Esophagus squamous epithelium (tissue), 5 donors: Measurements from ENCODE around the gene AKR1C3. TPM values are rescaled to one million over a fixed set of nuclear protein-coding genes. Genes with fewer than 3 reads are reported as not detected.
A peak's percentile ranks its signal among the peaks of the same experiment; 100 is the strongest.

Experiments
- DNase-seq: peaks from one replicate; lab custom pipeline; 2025; lab: John Stamatoyannopoulos, UW
- H3K27ac ChIP-seq, 4 donors: fragments of 200-600 bp; sonication (generic); one replicate each; pipeline ENCODE4 v1.5.1; 2016 to 2019; ENCODE audit warnings: mild to moderate bottlenecking in 1 of 4
- H3K27me3 ChIP-seq, 4 donors: fragments of 200-600 bp; sonication (generic); 1 replicate in 3 of 4; 2 replicates in 1 of 4; pipeline versions ENCODE4 v1.5.1 to v1.6.0; 2017 to 2021; ENCODE audit warnings: antibody characterized with exemption in 1 of 4
- H3K36me3 ChIP-seq, 3 donors: fragments of 200-600 bp; sonication (generic); one replicate each; pipeline ENCODE4 v1.5.1; 2016 to 2019
- H3K4me1 ChIP-seq, 3 donors: fragments of 200-600 bp; sonication (generic); one replicate each; pipeline ENCODE4 v1.5.1; 2017 to 2019
- H3K4me3 ChIP-seq, 4 donors: fragments of 200-600 bp; sonication (generic); 1 replicate in 3 of 4; 2 replicates in 1 of 4; pipeline ENCODE4 v1.5.1; 2016 to 2019; ENCODE audit warnings: mild to moderate bottlenecking in 2 of 4, moderate library complexity in 1 of 4
- H3K9me3 ChIP-seq, 3 donors: fragments of 200-600 bp; sonication (generic); one replicate each; pipeline ENCODE4 v1.5.1; 2016 to 2019
- CTCF ChIP-seq, 6 experiments: fragments of 450-650 bp in 4 of 6; fragments of 200-600 bp in 2 of 6; sonication (generic) in 2 of 6; IDR thresholded peaks; one replicate each; pipeline ENCODE4 v1.5.1; 2016 to 2019; ENCODE audit warnings: antibody characterized with exemption in 6 of 6, mild to moderate bottlenecking in 4 of 6, moderate library complexity in 4 of 6
- POLR2A ChIP-seq, 4 donors: fragments of 450-650 bp; IDR thresholded peaks; one replicate each; pipeline ENCODE4 v1.6.1; 2017; ENCODE audit warnings: antibody characterized with exemption in 4 of 4, mild to moderate bottlenecking in 4 of 4, moderate library complexity in 3 of 4
- WGBS, 2 donors: methylation state at CpG; one replicate each; pipeline ENCODE4 v1.1.5; 2018; 5-methylcytosine and 5-hydroxymethylcytosine counted together
- intact Hi-C: fragments of 100-400 bp; cut with DNase I; formaldehyde crosslinking; loops from one replicate; pipeline ENCODE4 v1.15.0; 2022
- total RNA-seq, 4 donors: library from RNA; depleted of rRNA; stranded (reverse); fragments of >200 nt; gene quantifications; one replicate each; pipeline ENCODE4 v1.1.0, GENCODE V29; 2016
- donor health status: DM: yes; HTN: yes; CAD: no.

AKR1C3 gene
- total RNA-seq, 4 donors from 2014 or later = 45.6 to 149 (median 91.0) TPM

- Histone ChIP-seq H3K9me3 (no peaks in the 10 kb centered on the region), H3K4me1 (peaks cover 4 to 26% (median 13%) of the 10 kb centered on the region in 3 donors), H3K27ac (no peak overlapping the region), H3K27me3 (no peaks in the 10 kb centered on the region), H3K36me3 (no peaks in the 10 kb centered on the region), H3K4me3 (no peak overlapping the region)
- TF ChIP-seq CTCF (IDR thresholded peaks at IDR 0.05) = no peak
- no peak for TF ChIP-seq POLR2A (IDR thresholded peaks at IDR 0.05)
- intact Hi-C loops = no loop called here
- no peak for DNase-seq
- WGBS, 2 donors = 92 to 96% methylated on average over 1 of the region's 1 CpG
These were observed 13.1 kb upstream of the AKR1C3 start for GRCh38 chr10:5081091-5081490.

- TF ChIP-seq CTCF (IDR thresholded peaks at IDR 0.05) (no peak), POLR2A (IDR thresholded peaks at IDR 0.05) (no peak)
- Histone ChIP-seq H3K27ac (no peak overlapping the region), H3K27me3 (no peaks in the 10 kb centered on the region), H3K36me3 (no peaks in the 10 kb centered on the region), H3K9me3 (peaks cover 0 to 6% (median 0%) of the 10 kb centered on the region in 3 donors), H3K4me1 (peaks cover 0 to 26% (median 6%) of the 10 kb centered on the region in 3 donors), H3K4me3 (no peak overlapping the region)
- intact Hi-C loops = no loop called here
- no peak for DNase-seq
- WGBS, 2 donors = 84 to 90% methylated on average over 2 of the region's 2 CpGs
These were observed 5.4 kb upstream of the AKR1C3 start for GRCh38 chr10:5088703-5089261.

GRCh38 chr10:5089865-5090264 lies 4.3 kb upstream of the AKR1C3 start:
- Histone ChIP-seq H3K9me3 (peaks cover 0 to 6% (median 0%) of the 10 kb centered on the region in 3 donors), H3K4me1 (peaks cover 0 to 37% (median 6%) of the 10 kb centered on the region in 3 donors), H3K4me3 (no peak overlapping the region), H3K27me3 (no peaks in the 10 kb centered on the region), H3K36me3 (no peaks in the 10 kb centered on the region), H3K27ac (no peak overlapping the region)
- intact Hi-C loops = loop anchor here (5.0 kb wide), 1 partner anchor 238 kb away; no protein-coding TSS in a partner anchor
- no peak for DNase-seq
- WGBS, 2 donors = 15 to 44% methylated on average over 4 of the region's 4 CpGs
- TF ChIP-seq CTCF (IDR thresholded peaks at IDR 0.05) (peak in 2 of 6 experiments; percentile 36 to 66), POLR2A (IDR thresholded peaks at IDR 0.05) (no peak)

GRCh38 chr10:5090551-5090950 lies 3.7 kb upstream of the AKR1C3 start:
- Histone ChIP-seq H3K36me3 (no peaks in the 10 kb centered on the region), H3K4me3 (no peak overlapping the region), H3K4me1 (peaks cover 0 to 43% (median 6%) of the 10 kb centered on the region in 3 donors), H3K9me3 (peaks cover 0 to 6% (median 0%) of the 10 kb centered on the region in 3 donors), H3K27me3 (no peaks in the 10 kb centered on the region), H3K27ac (no peak overlapping the region)
- TF ChIP-seq CTCF (IDR thresholded peaks at IDR 0.05) = no peak
- TF ChIP-seq POLR2A (IDR thresholded peaks at IDR 0.05) = no peak
- no peak for DNase-seq
- intact Hi-C loops = loop anchor here (5.0 kb wide), 1 partner anchor 238 kb away; no protein-coding TSS in a partner anchor

- intact Hi-C loops = loop anchor here (5.0 kb wide), 1 partner anchor 239 kb away; no protein-coding TSS in a partner anchor
- H3K4me1 ChIP-seq = peaks cover 0 to 50% (median 6%) of the 10 kb centered on the region in 3 donors
- TF ChIP-seq POLR2A (IDR thresholded peaks at IDR 0.05) = no peak
- TF ChIP-seq CTCF (IDR thresholded peaks at IDR 0.05) = no peak
- DNase-seq = no peak
- H3K4me3 ChIP-seq = no peak overlapping the region
- 39 to 57% methylated on average over 3 of the region's 3 CpGs for WGBS, 2 donors
- H3K36me3 ChIP-seq = no peaks in the 10 kb centered on the region
- no peaks in the 10 kb centered on the region for H3K27me3 ChIP-seq
- H3K9me3 ChIP-seq = peaks cover 0 to 6% (median 0%) of the 10 kb centered on the region in 3 donors
- no peak overlapping the region for H3K27ac ChIP-seq
These were observed 3.0 kb upstream of the AKR1C3 start for GRCh38 chr10:5091196-5091595.
